Measurements from ENCODE around the gene CCDC148. TPM values are rescaled to one million over a fixed set of nuclear protein-coding genes. Genes with fewer than 3 reads are reported as not detected.

The CCDC148 gene
- total RNA-seq, 1 donor from 2014 or later, result 3.1 TPM

- H3K4me1 Mint-ChIP-seq (ENCODE audit: unreplicated experiment), result peaks cover 10% of the 10 kb centered on the region
- TF ChIP-seq, protein P1, sequence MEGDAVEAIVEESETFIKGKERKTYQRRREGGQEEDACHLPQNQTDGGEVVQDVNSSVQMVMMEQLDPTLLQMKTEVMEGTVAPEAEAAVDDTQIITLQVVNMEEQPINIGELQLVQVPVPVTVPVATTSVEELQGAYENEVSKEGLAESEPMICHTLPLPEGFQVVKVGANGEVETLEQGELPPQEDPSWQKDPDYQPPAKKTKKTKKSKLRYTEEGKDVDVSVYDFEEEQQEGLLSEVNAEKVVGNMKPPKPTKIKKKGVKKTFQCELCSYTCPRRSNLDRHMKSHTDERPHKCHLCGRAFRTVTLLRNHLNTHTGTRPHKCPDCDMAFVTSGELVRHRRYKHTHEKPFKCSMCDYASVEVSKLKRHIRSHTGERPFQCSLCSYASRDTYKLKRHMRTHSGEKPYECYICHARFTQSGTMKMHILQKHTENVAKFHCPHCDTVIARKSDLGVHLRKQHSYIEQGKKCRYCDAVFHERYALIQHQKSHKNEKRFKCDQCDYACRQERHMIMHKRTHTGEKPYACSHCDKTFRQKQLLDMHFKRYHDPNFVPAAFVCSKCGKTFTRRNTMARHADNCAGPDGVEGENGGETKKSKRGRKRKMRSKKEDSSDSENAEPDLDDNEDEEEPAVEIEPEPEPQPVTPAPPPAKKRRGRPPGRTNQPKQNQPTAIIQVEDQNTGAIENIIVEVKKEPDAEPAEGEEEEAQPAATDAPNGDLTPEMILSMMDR (conservative IDR thresholded peaks at IDR 0.05), result no peak
Observed at GRCh38 chr2:158124896-158125295, 331.7 kb downstream of the CCDC148 start.

More at GRCh38 chr2:158124896-158125295, 331.7 kb downstream of the CCDC148 start:
- no peaks in the 10 kb centered on the region for H3K36me3 Mint-ChIP-seq
- no peak for DNase-seq (ENCODE audit: extremely low spot score, unreplicated experiment)
- no peaks in the 10 kb centered on the region for H3K27me3 Mint-ChIP-seq
- H3K9me3 Mint-ChIP-seq, result no peaks in the 10 kb centered on the region
- no peak overlapping the region for H3K27ac Mint-ChIP-seq
- no peak overlapping the region for H3K4me3 Mint-ChIP-seq

Other genes with a start within 250 kb of the CCDC148 start
- 49.0 and 73.6 TPM in 2 replicates for gene PKP4, start 199 bp upstream of the CCDC148 start, total RNA-seq (ENCODE audit: low replicate concordance)

Measured in type B pancreatic cell (in vitro differentiated cells).